ENCODE results near the gene E2F6.

The E2F6 gene

DNA sequence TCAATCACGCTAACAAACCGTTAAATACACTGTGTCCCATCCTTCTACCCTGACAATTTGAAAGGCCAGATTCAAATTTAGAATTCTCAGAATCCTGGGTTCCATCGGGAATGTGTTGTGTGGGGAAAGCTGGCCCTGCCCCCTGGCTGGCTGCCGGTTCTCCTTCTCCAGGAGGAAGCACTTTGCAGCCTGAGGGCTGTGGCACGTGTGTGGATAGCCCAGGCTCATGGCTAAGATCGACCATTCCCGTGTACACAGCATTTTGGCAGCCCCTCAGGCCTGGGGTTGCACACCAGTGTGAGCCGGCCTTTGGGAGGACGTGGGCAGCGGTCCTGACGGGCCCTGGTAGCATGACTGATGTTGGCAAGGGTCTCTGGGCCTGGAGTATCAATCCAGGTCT is 70.6 kb downstream of the E2F6 start:
- TF ChIP-seq REST (IDR thresholded peaks at IDR 0.05; ENCODE audit: insufficient read depth in 1 of 2, low read depth in 2 of 2, low read length in 2 of 2) (no peak), FOXP2 (optimal IDR thresholded peaks at IDR 0.05; ENCODE audit: borderline replicate concordance, extremely low read depth, extremely low read length, insufficient read depth) (no peak), SIN3A (IDR thresholded peaks at IDR 0.05; ENCODE audit: borderline replicate concordance, insufficient read depth, low read length) (no peak), TAF1 (IDR thresholded peaks at IDR 0.05; ENCODE audit: borderline replicate concordance, insufficient read depth, low read length) (no peak), POLR2AphosphoS5 (IDR thresholded peaks at IDR 0.05; ENCODE audit: low read depth, low read length) (no peak)

Data from PFSK-1 (cell line).